Esophagus muscularis mucosa (tissue), 3 donors: ENCODE results near the gene SLC4A9.

ENCODE experiments used
- CTCF ChIP-seq, 3 experiments: fragments of 200-600 bp in 2 of 3; fragments of 450-650 bp in 1 of 3; sonication (generic) in 2 of 3; IDR thresholded peaks; one replicate each; pipeline ENCODE4 v1.5.1; 2017 to 2019; ENCODE audit warnings: antibody characterized with exemption in 3 of 3, mild to moderate bottlenecking in 2 of 3, moderate library complexity in 1 of 3
- POLR2A ChIP-seq: fragments of 450-650 bp; IDR thresholded peaks from one replicate; pipeline ENCODE4 v1.6.1; 2017; ENCODE audit warnings: antibody characterized with exemption, moderate library complexity, mild to moderate bottlenecking, low read depth
- POLR2AphosphoS5 ChIP-seq, 2 donors: sonication (generic); formaldehyde crosslinking; IDR thresholded peaks; one replicate each; pipeline ENCODE4 v1.6.1; 2017; ENCODE audit warnings: antibody characterized with exemption in 2 of 2

DNA sequence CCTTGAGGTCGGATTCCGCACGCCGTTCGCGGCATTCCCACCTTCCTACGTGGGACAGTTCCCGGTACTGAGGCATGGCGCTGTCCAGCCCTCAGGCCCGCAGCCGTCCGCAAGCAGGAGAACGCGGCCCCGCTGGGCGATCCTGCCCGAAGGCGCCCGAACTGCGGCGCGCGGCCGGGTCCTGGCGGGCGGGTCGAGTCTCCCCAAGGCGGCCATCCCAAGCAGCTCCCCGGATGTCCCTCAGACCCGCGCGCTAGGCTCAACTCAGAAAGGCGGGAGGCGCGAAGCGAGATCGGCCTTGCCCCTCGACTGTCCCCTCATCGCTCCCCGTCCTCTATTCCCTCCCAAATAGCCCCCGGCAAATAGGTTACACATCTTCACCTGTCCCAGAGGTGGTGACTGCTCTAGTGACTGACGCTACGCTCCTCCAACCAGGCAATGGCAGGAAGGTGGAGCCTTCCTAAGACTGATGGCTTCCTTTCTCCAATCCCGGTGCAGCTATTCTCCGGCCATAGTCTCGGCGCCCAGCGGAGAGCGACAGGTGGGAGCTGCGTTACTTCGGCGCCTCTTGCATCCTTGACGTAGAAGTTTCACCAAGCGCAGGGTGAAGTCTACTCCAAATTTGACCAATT lies 40.9 kb downstream of the SLC4A9 start:
- TF ChIP-seq CTCF (IDR thresholded peaks at IDR 0.05) (no peak), POLR2AphosphoS5 (IDR thresholded peaks at IDR 0.05) (peak; percentile 69 to 71), POLR2A (peak; percentile 24)
